Neuronal stem cell (in vitro differentiated cells): ENCODE data around the gene RNF215.

Experiments
- DNase-seq: peaks from one replicate; pipeline ENCODE4 v3.0.0-alpha.2; 2013; ENCODE audit warnings: low spot score
- H2AFZ ChIP-seq: one replicate; pipeline ENCODE4 v1.6.1; 2013; ENCODE audit warnings: mild to moderate bottlenecking, low read length, inconsistent platforms
- H2AK5ac ChIP-seq: 2 replicates; pipeline ENCODE4 v1.6.1; 2013; ENCODE audit warnings: low read depth, mild to moderate bottlenecking, inconsistent platforms, low read length, moderate library complexity, mixed read lengths
- H2BK120ac ChIP-seq: 2 replicates; pipeline ENCODE4 v1.6.1; 2013; ENCODE audit warnings: low read depth, mild to moderate bottlenecking, inconsistent platforms, low read length, moderate library complexity, mixed read lengths
- H2BK12ac ChIP-seq: one replicate; pipeline ENCODE4 v1.6.1; 2013; ENCODE audit warnings: low read length, inconsistent platforms
- H2BK15ac ChIP-seq: 2 replicates; pipeline ENCODE4 v1.6.1; 2013; ENCODE audit warnings: mild to moderate bottlenecking, low read length, inconsistent platforms, mixed read lengths
- H2BK5ac ChIP-seq: one replicate; pipeline ENCODE4 v1.6.1; 2013; ENCODE audit warnings: inconsistent platforms, mild to moderate bottlenecking, low read length, moderate library complexity
- H3K14ac ChIP-seq: one replicate; pipeline ENCODE4 v1.6.1; 2013; ENCODE audit warnings: low read length, inconsistent platforms
- H3K18ac ChIP-seq: 2 replicates; pipeline ENCODE4 v1.6.1; 2013; ENCODE audit warnings: low read length, inconsistent platforms
- H3K23ac ChIP-seq: 2 replicates; pipeline ENCODE4 v1.6.1; 2013; ENCODE audit warnings: low read depth, mild to moderate bottlenecking, mixed read lengths, low read length, inconsistent platforms; ENCODE audit not compliant: poor library complexity
- H3K27ac ChIP-seq: replicated peaks from 3 replicates; pipeline ENCODE4 v1.5.1; 2013; ENCODE audit warnings: low read length, inconsistent platforms
- H3K27me3 ChIP-seq, 3 experiments: 2 replicates each; pipeline ENCODE4 v1.6.1; 2013; ENCODE audit warnings: low read length in 3 of 3, mild to moderate bottlenecking in 2 of 3, inconsistent platforms in 1 of 3, low read depth in 1 of 3, mixed read lengths in 1 of 3, moderate library complexity in 1 of 3; ENCODE audit not compliant: control insufficient read depth in 3 of 3, insufficient read depth in 3 of 3
- H3K36me3 ChIP-seq, 2 donors: replicated peaks in 1 of 2; 2 replicates each; pipeline ENCODE4 v1.6.1; 2013; ENCODE audit warnings: low read length in 2 of 2; ENCODE audit not compliant: control insufficient read depth in 2 of 2, insufficient read depth in 2 of 2
- H3K4ac ChIP-seq: 2 replicates; pipeline ENCODE4 v1.6.1; 2013; ENCODE audit warnings: inconsistent platforms, mild to moderate bottlenecking, low read length, moderate library complexity
- H3K4me1 ChIP-seq, 2 donors: 1 replicate in 1 of 2; 2 replicates in 1 of 2; pipeline ENCODE4 v1.6.1; 2013; ENCODE audit warnings: low read length in 2 of 2, low read depth in 1 of 2; ENCODE audit not compliant: control insufficient read depth in 2 of 2, insufficient read depth in 1 of 2
- H3K4me2 ChIP-seq: one replicate; pipeline ENCODE4 v1.6.1; 2013; ENCODE audit warnings: mild to moderate bottlenecking, low read length, inconsistent platforms; ENCODE audit not compliant: insufficient read depth, poor library complexity, severe bottlenecking
- H3K4me3 ChIP-seq, 2 donors: 2 replicates each; pipeline ENCODE4 v1.5.1; 2013; ENCODE audit warnings: low read length in 2 of 2, mild to moderate bottlenecking in 2 of 2, inconsistent platforms in 1 of 2, moderate library complexity in 1 of 2
- H3K79me1 ChIP-seq: one replicate; pipeline ENCODE4 v1.6.1; 2013; ENCODE audit warnings: low read depth, mild to moderate bottlenecking, inconsistent platforms, low read length, moderate library complexity
- H3K9ac ChIP-seq: one replicate; pipeline ENCODE4 v1.6.1; 2013; ENCODE audit warnings: mild to moderate bottlenecking, low read depth, low read length, inconsistent platforms; ENCODE audit not compliant: poor library complexity
- H3K9me3 ChIP-seq, 2 donors: replicated peaks in 1 of 2; 2 replicates each; pipeline versions ENCODE3 to v1.6.1; 2013; ENCODE audit warnings: low read length in 2 of 2, mild to moderate bottlenecking in 2 of 2, inconsistent platforms in 1 of 2, low read depth in 1 of 2, mixed read lengths in 1 of 2, moderate library complexity in 1 of 2; ENCODE audit not compliant: control insufficient read depth in 2 of 2, insufficient read depth in 1 of 2
- H4K8ac ChIP-seq: one replicate; pipeline ENCODE4 v1.6.1; 2013; ENCODE audit warnings: low read depth, mild to moderate bottlenecking, inconsistent platforms, low read length, moderate library complexity
- H4K91ac ChIP-seq: one replicate; pipeline ENCODE4 v1.6.1; 2013; ENCODE audit warnings: low read length, low read depth, mild to moderate bottlenecking, inconsistent platforms; ENCODE audit not compliant: poor library complexity
- WGBS, 2 donors: extraction: QIAGEN DNeasy Blood & Tissue Kit; methylation state at CpG; one replicate each; pipeline ENCODE4 v1.1.7; 2013; ENCODE audit warnings: missing lambda C conversion rate in 2 of 2, mixed read lengths in 1 of 2; ENCODE audit not compliant: insufficient read length in 2 of 2, insufficient replicate concordance in 1 of 2; ENCODE audit errors: extremely low coverage in 2 of 2; 5-methylcytosine and 5-hydroxymethylcytosine counted together

Gene RNF215

GRCh38 chr22:30372915-30373314 is 14.3 kb downstream of the RNF215 start:
- Histone ChIP-seq H3K4ac (no peak overlapping the region), H4K91ac (no peak overlapping the region), H3K14ac (no peak overlapping the region), H2BK15ac (no peak overlapping the region), H3K4me2 (no peak overlapping the region), H3K27me3 (no peaks in the 10 kb centered on the region), H3K18ac (no peak overlapping the region), H2BK12ac (no peak overlapping the region), H3K23ac (peak overlapping the region; percentile 6), H3K4me1 (peaks cover 2 to 6% of the 10 kb centered on the region in 2 donors), H3K27ac (no peak overlapping the region), H2AK5ac (no peak overlapping the region), H3K4me3 (no peak overlapping the region), H3K79me1 (peaks cover 2% of the 10 kb centered on the region), H3K9me3 (no peaks in the 10 kb centered on the region), H2AFZ (no peak overlapping the region), H2BK120ac (no peak overlapping the region), H4K8ac (no peak overlapping the region), H2BK5ac (no peak overlapping the region), H3K36me3 (peaks cover 12 to 17% of the 10 kb centered on the region in 2 donors), H3K9ac (no peak overlapping the region)
- no CpG with 5 or more reads among the region's 8 CpGs for WGBS, 2 donors
- DNase-seq = no peak

GRCh38 chr22:30371981-30372380 is 15.2 kb downstream of the RNF215 start:
- Histone ChIP-seq H2BK15ac (no peak overlapping the region), H2AK5ac (no peak overlapping the region)

GRCh38 chr22:30371321-30371720 is 15.9 kb downstream of the RNF215 start:
- peaks cover 2 to 6% of the 10 kb centered on the region in 2 donors for H3K4me1 ChIP-seq
- no peak overlapping the region for H3K4me2 ChIP-seq
- H2BK12ac ChIP-seq = no peak overlapping the region
- no peak overlapping the region for H3K4ac ChIP-seq
- no peak overlapping the region for H3K4me3 ChIP-seq
- H3K14ac ChIP-seq = no peak overlapping the region
- peaks cover 2% of the 10 kb centered on the region for H3K79me1 ChIP-seq
- H2BK15ac ChIP-seq = no peak overlapping the region
- no peak overlapping the region for H4K91ac ChIP-seq
- no peak overlapping the region for H3K27ac ChIP-seq
- no peaks in the 10 kb centered on the region for H3K9me3 ChIP-seq
- no peak overlapping the region for H3K23ac ChIP-seq
- DNase-seq = no peak
- H3K9ac ChIP-seq = no peak overlapping the region
- H3K18ac ChIP-seq = no peak overlapping the region
- no CpG with 5 or more reads among the region's 9 CpGs for WGBS, 2 donors
- peaks cover 3 to 9% of the 10 kb centered on the region in 2 donors for H3K36me3 ChIP-seq
- H2AFZ ChIP-seq = no peak overlapping the region
- no peak overlapping the region for H2BK120ac ChIP-seq
- no peak overlapping the region for H2BK5ac ChIP-seq
- no peak overlapping the region for H4K8ac ChIP-seq
- no peaks in the 10 kb centered on the region for H3K27me3 ChIP-seq
- no peak overlapping the region for H2AK5ac ChIP-seq

More at GRCh38 chr22:30371981-30372380, 15.2 kb downstream of the RNF215 start:
- H3K27me3 ChIP-seq = no peaks in the 10 kb centered on the region
- peaks cover 2% of the 10 kb centered on the region for H3K79me1 ChIP-seq
- H3K36me3 ChIP-seq = peaks cover 8 to 9% of the 10 kb centered on the region in 2 donors
- peak overlapping the region; percentile 23 for H3K18ac ChIP-seq
- peak overlapping the region; percentile 38 for H3K23ac ChIP-seq
- H3K27ac ChIP-seq = no peak overlapping the region
- no peak overlapping the region for H3K4me2 ChIP-seq
- no peak overlapping the region for H3K9ac ChIP-seq
- no peak overlapping the region for H4K8ac ChIP-seq
- no CpG with 5 or more reads among the region's 13 CpGs for WGBS, 2 donors
- H2BK12ac ChIP-seq = peak overlapping the region; percentile 23
- no peak overlapping the region for H3K4ac ChIP-seq
- H2AFZ ChIP-seq = no peak overlapping the region
- H3K14ac ChIP-seq = peak overlapping the region; percentile 77
- DNase-seq = no peak
- H3K9me3 ChIP-seq = no peaks in the 10 kb centered on the region
- peak overlapping the region; percentile 14 for H4K91ac ChIP-seq
- no peak overlapping the region for H3K4me3 ChIP-seq
- H3K4me1 ChIP-seq = peaks cover 2 to 6% of the 10 kb centered on the region in 2 donors
- H2BK5ac ChIP-seq = no peak overlapping the region
- no peak overlapping the region for H2BK120ac ChIP-seq

- Histone ChIP-seq H3K27ac (no peak overlapping the region), H3K9ac (no peak overlapping the region), H2BK12ac (no peak overlapping the region), H3K18ac (no peak overlapping the region), H2BK5ac (no peak overlapping the region), H3K4me1 (peaks cover 2 to 6% of the 10 kb centered on the region in 2 donors), H3K4ac (no peak overlapping the region), H2AFZ (no peak overlapping the region), H2AK5ac (no peak overlapping the region), H3K36me3 (peaks cover 3 to 12% of the 10 kb centered on the region in 2 donors), H3K9me3 (no peaks in the 10 kb centered on the region), H3K79me1 (peaks cover 2% of the 10 kb centered on the region), H2BK15ac (peak overlapping the region; percentile 25), H4K8ac (no peak overlapping the region), H3K4me2 (no peak overlapping the region), H3K14ac (no peak overlapping the region), H3K23ac (peak overlapping the region; percentile 87), H3K27me3 (no peaks in the 10 kb centered on the region), H2BK120ac (no peak overlapping the region), H3K4me3 (no peak overlapping the region), H4K91ac (no peak overlapping the region)
- WGBS, 2 donors = no CpG with 5 or more reads among the region's 19 CpGs
- no peak for DNase-seq
Measured at GRCh38 chr22:30370641-30371230, 16.5 kb downstream of the RNF215 start.
